ENCODE results near the gene PPP1R14D.

GRCh38 chr15:40815042-40815698 lies 13.3 kb downstream of the PPP1R14D start:
- TF ChIP-seq CTCF (IDR thresholded peaks at IDR 0.05; ENCODE audit: low read depth, low read length, poor library complexity, severe bottlenecking) (no peak), EZH2phosphoT487 (IDR thresholded peaks at IDR 0.05; ENCODE audit: borderline replicate concordance, low read length) (no peak)

Measured in DOHH2 (cell line).